Stromal cell of bone marrow (primary cell): Measurements from ENCODE around the gene PAPSS2.
"Not testable (repeated sequence)": the region's sequence is repeated elsewhere in the genome, so short reads cannot be mapped to it uniquely, and the experiment has no call there.

Experiments
- DNase-seq: peaks from one replicate; pipeline ENCODE4 v3.0.0-alpha.2; 2012; ENCODE audit warnings: low read depth

PAPSS2 gene

DNA sequence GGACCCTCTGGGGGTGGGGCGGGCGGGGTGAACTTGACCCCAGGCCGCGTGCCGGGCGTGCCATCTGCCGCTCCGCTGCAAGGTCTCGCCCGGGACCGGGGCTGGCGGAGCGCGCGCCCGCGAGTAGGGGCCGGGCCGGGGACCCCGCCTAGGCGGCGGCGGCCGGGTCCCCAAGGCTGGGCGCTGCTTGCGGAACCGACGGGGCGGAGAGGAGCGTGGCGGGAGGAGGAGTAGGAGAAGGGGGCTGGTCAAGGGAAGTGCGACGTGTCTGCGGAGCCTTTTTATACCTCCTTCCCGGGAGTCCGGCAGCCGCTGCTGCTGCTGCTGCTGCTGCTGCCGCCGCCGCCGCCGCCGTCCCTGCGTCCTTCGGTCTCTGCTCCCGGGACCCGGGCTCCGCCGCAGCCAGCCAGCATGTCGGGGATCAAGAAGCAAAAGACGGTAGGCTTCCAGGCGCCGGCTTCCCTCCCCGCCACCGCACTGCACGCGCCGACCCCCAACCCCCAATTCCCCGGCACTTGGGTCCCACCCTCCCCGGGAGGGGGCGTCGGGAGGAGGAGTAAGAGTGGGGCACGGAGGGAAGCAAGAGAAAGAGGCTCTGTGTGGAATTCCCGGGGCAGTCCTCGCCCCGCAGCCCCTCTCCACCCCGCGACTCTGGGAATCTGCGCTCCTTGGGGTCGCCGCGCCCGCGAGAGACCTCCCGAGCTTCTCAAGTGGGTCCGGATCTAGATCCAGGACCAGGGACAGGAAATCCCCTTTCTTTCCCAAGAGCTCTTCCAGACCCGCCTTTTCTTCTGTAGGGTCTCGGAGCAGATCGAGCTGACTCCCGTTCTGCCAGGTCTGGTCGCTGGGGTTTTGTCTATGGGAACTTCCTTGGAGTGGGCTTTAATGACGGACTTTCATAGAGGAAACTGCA, at the start of gene PAPSS2:
TSS of gene PAPSS2 (plus strand) at position 308 of the 913 bp plus-strand sequence. CDS start at position 412, 104 bp downstream.
- DNase-seq = no peak

- not testable (repeated sequence) for DNase-seq
These were observed 48.3 kb upstream of the PAPSS2 start for GRCh38 chr10:87611341-87611740.

GRCh38 chr10:87612115-87612514, 47.6 kb upstream of the PAPSS2 start:
- DNase-seq = no peak

- no peak for DNase-seq
These were observed 45.9 kb upstream of the PAPSS2 start for GRCh38 chr10:87613751-87614150.

DNA sequence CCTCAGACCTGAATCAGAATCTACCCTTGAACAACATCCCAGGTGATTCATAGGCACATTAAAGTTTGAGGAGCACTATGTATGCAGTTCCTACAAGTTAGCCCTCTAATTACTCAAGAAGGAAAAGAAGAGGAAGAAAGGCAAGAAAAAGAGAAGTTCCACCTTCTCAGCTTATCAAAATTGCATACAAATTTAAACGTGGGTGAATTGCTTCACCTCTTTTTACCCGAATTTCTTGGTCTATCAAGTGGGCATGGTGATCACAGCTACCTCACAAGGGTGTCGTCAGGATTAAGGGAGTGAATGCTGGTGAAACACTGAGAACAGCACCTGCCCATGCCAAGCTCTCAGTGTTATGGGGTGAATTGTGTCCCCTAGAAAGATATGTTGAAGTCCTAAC, 43.8 kb upstream of the PAPSS2 start:
- DNase-seq = no peak

GRCh38 chr10:87617503-87617902, 42.2 kb upstream of the PAPSS2 start:
- DNase-seq = no peak

DNA sequence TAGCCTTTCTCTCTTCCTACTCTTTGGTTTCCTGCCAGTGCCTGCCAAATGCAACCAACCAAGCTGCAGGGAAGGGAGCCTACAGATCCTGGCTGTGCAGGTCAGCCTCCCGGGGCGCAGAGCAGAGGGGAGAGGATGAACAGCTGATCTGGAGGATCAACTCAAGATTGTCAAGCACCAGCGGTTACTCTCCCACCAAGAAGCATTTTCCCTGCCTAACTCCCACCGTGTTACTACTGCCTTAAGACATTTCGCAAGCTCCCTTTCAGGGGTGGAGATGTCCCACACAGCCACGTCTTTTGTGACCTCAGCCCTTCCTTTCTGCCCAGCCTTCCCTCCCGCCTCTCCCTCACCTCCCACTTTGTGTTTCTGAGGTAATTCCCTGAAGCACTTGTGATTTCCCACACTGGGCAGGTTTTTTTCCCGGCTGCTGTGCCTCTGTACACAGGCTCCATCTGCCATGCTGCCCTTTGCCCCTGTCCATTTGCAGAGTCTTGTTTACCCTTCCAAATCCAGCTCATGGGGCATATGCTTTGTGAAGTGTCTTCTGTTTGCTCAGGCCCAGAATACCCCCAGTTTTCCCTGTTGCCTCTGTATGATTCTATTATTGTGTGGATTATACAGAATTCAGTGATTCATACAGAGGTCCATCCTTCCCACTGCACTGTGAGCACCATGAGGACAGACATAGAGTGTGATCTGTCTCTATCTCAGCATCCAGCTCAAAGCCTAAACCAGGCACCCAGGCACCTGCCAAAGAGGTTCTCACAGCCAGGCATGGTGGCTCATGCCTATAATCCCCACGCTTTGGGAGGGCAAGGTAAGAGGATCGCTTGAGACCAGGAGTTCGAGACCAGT, 40.9 kb upstream of the PAPSS2 start:
- DNase-seq = no peak

- DNase-seq = no peak
These were observed 40.0 kb upstream of the PAPSS2 start for GRCh38 chr10:87619705-87620104.

GRCh38 chr10:87621440-87621839, 38.2 kb upstream of the PAPSS2 start:
- DNase-seq = not testable (repeated sequence)

GRCh38 chr10:87622314-87623004, 37.2 kb upstream of the PAPSS2 start:
- DNase-seq = no peak

GRCh38 chr10:87623191-87623590, 36.5 kb upstream of the PAPSS2 start:
- no peak for DNase-seq

DNA sequence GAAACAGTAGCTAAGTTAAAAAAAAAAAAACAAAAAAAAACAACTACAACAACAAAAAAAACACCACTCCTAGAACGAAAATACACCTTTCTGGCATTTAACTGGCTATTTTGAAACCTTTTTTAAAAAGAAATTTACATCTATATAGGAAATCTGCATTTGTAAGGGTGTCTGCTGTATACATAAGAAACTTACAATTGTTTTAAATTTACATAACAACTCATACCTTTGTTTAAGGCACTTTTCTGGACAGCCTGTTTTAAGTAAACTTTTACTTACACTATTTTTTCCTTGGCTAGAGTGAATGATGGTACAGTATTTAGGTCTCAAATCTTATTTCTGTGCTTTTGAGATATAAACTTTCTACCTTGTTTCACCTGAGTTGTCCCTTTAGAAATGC, 34.0 kb upstream of the PAPSS2 start:
- no peak for DNase-seq

DNA sequence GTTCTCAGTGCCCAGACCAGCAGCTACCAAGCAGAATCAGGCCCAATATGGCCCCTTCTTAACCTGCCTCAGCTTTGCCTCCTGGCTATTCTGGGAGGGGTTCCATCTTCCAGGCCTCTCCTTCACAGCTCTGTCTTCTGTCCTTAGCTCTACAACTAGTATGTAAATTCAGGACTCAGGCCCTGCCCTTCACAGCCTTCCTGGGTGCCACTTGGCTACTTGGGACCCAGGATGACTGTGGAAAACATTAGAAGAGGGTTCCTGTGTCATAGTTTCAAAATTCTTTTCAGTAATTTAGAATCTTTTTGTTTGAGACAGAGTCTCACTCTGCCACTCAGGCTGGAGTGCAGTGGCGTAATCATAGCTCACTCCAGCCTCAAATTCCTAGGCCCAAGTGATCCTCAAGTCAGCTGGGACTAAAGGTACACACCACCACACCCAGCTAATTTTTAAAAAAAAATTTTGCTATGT, 33.2 kb upstream of the PAPSS2 start:
- no peak for DNase-seq

DNA sequence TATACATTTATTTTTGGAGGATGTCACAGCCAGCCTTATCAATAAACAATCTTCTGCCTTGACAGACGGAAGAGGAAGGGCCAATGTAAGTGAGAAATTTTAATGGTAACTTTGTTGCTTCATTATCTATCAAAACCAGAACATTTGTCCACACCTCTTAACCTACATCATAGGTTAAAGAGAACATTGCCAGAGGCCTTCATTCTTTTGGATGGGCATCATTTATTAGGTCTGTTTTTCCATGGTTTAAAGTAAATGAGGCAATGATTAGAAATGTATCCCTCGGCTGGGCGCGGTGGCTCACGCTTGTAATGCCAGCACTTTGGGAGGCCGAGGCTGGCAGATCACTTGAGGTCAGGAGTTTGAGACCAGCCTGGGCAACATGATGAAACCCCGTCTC, 29.5 kb upstream of the PAPSS2 start:
- DNase-seq = no peak

DNA sequence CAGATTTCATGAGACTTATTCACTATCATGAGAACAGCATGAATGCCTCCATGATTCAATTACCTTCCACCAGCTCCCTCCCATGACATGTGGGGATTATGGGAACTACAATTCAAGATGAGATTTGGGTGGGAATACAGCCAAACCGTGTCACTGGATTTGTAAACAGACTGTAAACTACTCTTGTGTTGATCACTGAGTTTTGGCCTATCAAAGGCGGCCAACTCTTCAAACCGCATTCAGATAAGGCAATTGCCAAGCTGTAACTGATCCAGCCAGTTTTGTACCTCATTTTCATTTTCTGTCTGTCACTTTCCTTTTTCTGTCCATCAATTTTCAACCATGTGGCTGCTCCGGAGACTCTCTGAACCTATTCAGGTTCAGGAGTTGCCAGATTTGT, 27.2 kb upstream of the PAPSS2 start:
- no peak for DNase-seq

- DNase-seq = no peak
These were observed 25.4 kb upstream of the PAPSS2 start for GRCh38 chr10:87634311-87634710.

DNA sequence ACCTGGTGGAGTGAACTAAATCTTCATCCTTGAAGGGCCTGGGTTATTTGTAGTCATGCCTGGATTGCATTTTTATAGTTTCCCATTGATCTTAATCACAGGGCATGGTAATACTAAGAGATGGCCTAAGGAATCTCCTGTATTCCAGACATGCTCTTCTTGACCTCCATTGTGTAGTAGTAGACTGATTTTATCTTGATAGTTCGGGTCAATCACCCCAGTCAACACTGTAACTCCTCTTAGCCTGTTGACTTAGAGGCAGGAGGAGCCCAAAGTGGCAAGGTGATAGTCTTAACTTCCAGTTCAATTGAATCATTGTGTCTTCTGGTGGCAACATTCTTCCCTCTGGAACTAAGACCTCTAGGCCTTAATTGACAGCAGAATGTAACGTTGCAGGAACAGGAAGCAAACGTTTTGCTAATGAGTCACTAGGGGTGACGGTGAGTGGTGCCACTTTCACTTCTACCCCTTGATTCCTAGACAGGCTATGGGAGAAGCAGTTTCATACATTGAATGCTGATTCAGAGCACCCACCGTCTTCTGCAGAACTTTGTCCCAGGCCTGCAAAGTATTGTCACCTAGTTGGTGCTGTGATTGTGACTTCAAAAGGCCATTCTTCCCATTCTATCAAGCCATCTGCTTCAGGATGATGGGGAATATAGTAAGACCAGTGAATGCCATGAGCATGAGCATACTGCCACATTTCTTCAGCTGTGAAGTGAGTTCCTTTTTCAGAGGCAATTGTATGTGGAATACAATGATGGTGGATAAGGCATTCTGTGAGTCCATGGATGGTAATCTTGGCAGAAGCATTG, 24.0 kb upstream of the PAPSS2 start:
- DNase-seq = peak; percentile 24

- DNase-seq = no peak
These were observed 23.3 kb upstream of the PAPSS2 start for GRCh38 chr10:87636313-87636915.

- no peak for DNase-seq
These were observed 20.2 kb upstream of the PAPSS2 start for GRCh38 chr10:87639493-87639892.

- DNase-seq = no peak
These were observed 19.6 kb upstream of the PAPSS2 start for GRCh38 chr10:87640043-87640442.

GRCh38 chr10:87642486-87642885, 17.2 kb upstream of the PAPSS2 start:
- DNase-seq = no peak
